HEK293 (cell line): ENCODE results near the gene CREBRF.
"Not testable (repeated sequence)": the region's sequence is repeated elsewhere in the genome, so short reads cannot be mapped to it uniquely, and the experiment has no call there.

Source experiments
- CTCF ChIP-seq: fragments of 450-650 bp; formaldehyde crosslinking; IDR thresholded peaks from 2 replicates; pipeline ENCODE4 v1.5.1; 2016; ENCODE audit warnings: missing biosample characterization, missing genetic modification characterization
- PATZ1 ChIP-seq: fragments of 450-650 bp; formaldehyde crosslinking; IDR thresholded peaks from 2 replicates; pipeline ENCODE4 v1.5.1; 2016; ENCODE audit warnings: missing biosample characterization, missing genetic modification characterization
- REST ChIP-seq: fragments of 450-650 bp; formaldehyde crosslinking; IDR thresholded peaks from 2 replicates; pipeline ENCODE4 v1.5.1; 2016; ENCODE audit warnings: missing biosample characterization, missing genetic modification characterization
- TCF7L2 ChIP-seq: IDR thresholded peaks from 2 replicates; pipeline ENCODE4 v1.6.1; 2011; ENCODE audit warnings: low read depth, mild to moderate bottlenecking, inconsistent platforms, low read length, moderate library complexity, borderline replicate concordance
- ZBTB7A ChIP-seq: fragments of 450-650 bp; formaldehyde crosslinking; IDR thresholded peaks from 2 replicates; pipeline ENCODE4 v1.5.1; 2016; ENCODE audit warnings: low read depth, missing biosample characterization, missing genetic modification characterization
- ZIC2 ChIP-seq: fragments of 450-650 bp; formaldehyde crosslinking; IDR thresholded peaks from 2 replicates; pipeline ENCODE4 v1.5.1; 2016; ENCODE audit warnings: missing biosample characterization, missing genetic modification characterization
- ZNF24 ChIP-seq: fragments of 450-650 bp; formaldehyde crosslinking; IDR thresholded peaks from 2 replicates; pipeline ENCODE4 v1.5.1; 2016; ENCODE audit warnings: missing biosample characterization, missing genetic modification characterization
- ZNF274 ChIP-seq, 2 experiments: fragments of 200-500 bp in 1 of 2; fragments of 450-650 bp in 1 of 2; sonication (Bioruptor generic) in 1 of 2; formaldehyde crosslinking in 1 of 2; IDR thresholded peaks; 2 replicates each; pipeline versions ENCODE4 v1.5.1 to v1.6.1; 2014 to 2016; ENCODE audit warnings: borderline replicate concordance in 1 of 2, inconsistent platforms in 1 of 2, low read length in 1 of 2, missing biosample characterization in 1 of 2, missing genetic modification characterization in 1 of 2
- ZNF426 ChIP-seq: fragments of 450-650 bp; formaldehyde crosslinking; IDR thresholded peaks from 2 replicates; pipeline ENCODE4 v1.5.1; 2017; ENCODE audit warnings: missing biosample characterization, missing genetic modification characterization, mild to moderate bottlenecking, inconsistent platforms, moderate library complexity
- ZNF830 ChIP-seq: fragments of 450-650 bp; IDR thresholded peaks from 2 replicates; pipeline ENCODE4 v1.5.0; 2018; ENCODE audit warnings: missing biosample characterization, missing genetic modification characterization, low read depth, mild to moderate bottlenecking, moderate library complexity

GRCh38 chr5:173032096-173032495, 24.1 kb upstream of the CREBRF start:
- TF ChIP-seq ZNF24 (tag by site-specific recombination); ZNF274 (IDR thresholded peaks at IDR 0.05; ENCODE audit: low read length); ZNF274 (tag by site-specific recombination; IDR thresholded peaks at IDR 0.05; ENCODE audit: borderline replicate concordance); TCF7L2; CTCF (tag by site-specific recombination); ZIC2; PATZ1; ZBTB7A (tag by site-specific recombination); ZNF830 (tag by site-specific recombination): not testable (repeated sequence)
- TF ChIP-seq REST (peak; percentile 75), ZNF426 (tag by site-specific recombination) (peak; percentile 98)
